Measurements from ENCODE around the gene SAV1. TPM values are rescaled to one million over a fixed set of nuclear protein-coding genes. Genes with fewer than 3 reads are reported as not detected.

The SAV1 gene
- polyA plus RNA-seq, 1 of the 3 experiments (the other 2 are of a cell fraction): 8.9 TPM

- ChIA-PET POLR2A (no interaction called here), CTCF (interaction anchor here (0.8 to 3.8 kb wide), 9 partner anchors 13 to 274 kb away, joined by 3 to 15 read pairs (median 4); partner anchors contain the start of gene ATL1)
- Histone ChIP-seq H3K36me3 (replicated peaks in 1 of 2; ENCODE audit: control insufficient read depth in 1 of 2, insufficient read depth in 2 of 2, low read length in 1 of 2) (peaks cover 0 to 22% of the 10 kb centered on the region in 2 experiments), H3K27me3 (ENCODE audit: insufficient read depth) (no peaks in the 10 kb centered on the region), H3K9me3 (no peaks in the 10 kb centered on the region), H3K9me2 (no peaks in the 10 kb centered on the region), H4K20me1 (ENCODE audit: insufficient read depth) (no peaks in the 10 kb centered on the region), H3K9ac (no peak overlapping the region), H3K27ac (ENCODE audit: low read depth in 2 of 2, low read length in 1 of 2) (no peak overlapping the region), H3K4me1 (ENCODE audit: control insufficient read depth in 1 of 2, insufficient read depth in 2 of 2, low read depth in 1 of 2, low read length in 1 of 2) (peaks cover 0 to 11% of the 10 kb centered on the region in 2 experiments; a peak in 2 of 4 replicates), H3K4me2 (no peak overlapping the region), H3K4me3 (ENCODE audit: low read depth in 2 of 2, low read length in 1 of 2) (no peak overlapping the region), H3F3A (replicated peaks; ENCODE audit: insufficient read depth) (peaks cover 9% of the 10 kb centered on the region), H2AFZ (ENCODE audit: low read depth) (no peak overlapping the region), H3K79me2 (ENCODE audit: insufficient read depth) (no peaks in the 10 kb centered on the region)
- DNase-seq: no peak
- 91% methylated on average over 2 of the region's 2 CpGs for WGBS (ENCODE audit: low lambda C conversion rate)
- TF ChIP-seq RXRA (IDR thresholded peaks at IDR 0.05; ENCODE audit: borderline replicate concordance, low read depth): no peak
- no peak for TF ChIP-seq TAF1 (IDR thresholded peaks at IDR 0.05; ENCODE audit: borderline replicate concordance, low read depth, low read length)
- TF ChIP-seq SMC3 (IDR thresholded peaks at IDR 0.05; ENCODE audit: low read depth, low read length): no peak
- TF ChIP-seq RCOR1 (IDR thresholded peaks at IDR 0.05; ENCODE audit: low read length): no peak
These were observed 51.8 kb downstream of the SAV1 start for GRCh38 chr14:50616275-50616674.

GRCh38 chr14:50615552-50615951 is 52.6 kb downstream of the SAV1 start:
- no peaks in the 10 kb centered on the region for H3K9me3 ChIP-seq
- H3F3A ChIP-seq (replicated peaks; ENCODE audit: insufficient read depth): peaks cover 1% of the 10 kb centered on the region
- H3K4me2 ChIP-seq: no peak overlapping the region
- no peak overlapping the region for H3K9ac ChIP-seq
- no peaks in the 10 kb centered on the region for H4K20me1 ChIP-seq (ENCODE audit: insufficient read depth)
- peaks cover 0 to 8% of the 10 kb centered on the region in 2 experiments; a peak in 2 of 4 replicates for H3K4me1 ChIP-seq (ENCODE audit: control insufficient read depth in 1 of 2, insufficient read depth in 2 of 2, low read depth in 1 of 2, low read length in 1 of 2)
- H2AFZ ChIP-seq (ENCODE audit: low read depth): no peak overlapping the region
- H3K27ac ChIP-seq (ENCODE audit: low read depth in 2 of 2, low read length in 1 of 2): no peak overlapping the region
- no peaks in the 10 kb centered on the region for H3K79me2 ChIP-seq (ENCODE audit: insufficient read depth)
- no peak for DNase-seq
- no peaks in the 10 kb centered on the region for H3K27me3 ChIP-seq (ENCODE audit: insufficient read depth)
- no peaks in the 10 kb centered on the region for H3K9me2 ChIP-seq
- H3K36me3 ChIP-seq (replicated peaks in 1 of 2; ENCODE audit: control insufficient read depth in 1 of 2, insufficient read depth in 2 of 2, low read length in 1 of 2): peaks cover 0 to 22% of the 10 kb centered on the region in 2 experiments
- no peak overlapping the region for H3K4me3 ChIP-seq (ENCODE audit: low read depth in 2 of 2, low read length in 1 of 2)
- WGBS (ENCODE audit: low lambda C conversion rate): 100% methylated on average over 2 of the region's 2 CpGs
- POLR2A ChIA-PET: no interaction called here
- CTCF ChIA-PET: interaction anchor here (0.8 to 3.8 kb wide), 7 partner anchors 10 to 273 kb away, joined by 3 to 15 read pairs (median 4); no protein-coding TSS in a partner anchor
- TF ChIP-seq REST (IDR thresholded peaks at IDR 0.05; ENCODE audit: low read depth, low read length): no peak
- no peak for TF ChIP-seq NFIC (IDR thresholded peaks at IDR 0.05; ENCODE audit: borderline replicate concordance)
- no peak for TF ChIP-seq TAF1 (IDR thresholded peaks at IDR 0.05; ENCODE audit: borderline replicate concordance, low read depth, low read length)
- TF ChIP-seq PBX3 (IDR thresholded peaks at IDR 0.05): no peak
- no peak for TF ChIP-seq RAD21 (IDR thresholded peaks at IDR 0.05; ENCODE audit: low read length)
- no peak for TF ChIP-seq SMC3 (IDR thresholded peaks at IDR 0.05; ENCODE audit: low read depth, low read length)
- TF ChIP-seq USF2 (IDR thresholded peaks at IDR 0.05; ENCODE audit: borderline replicate concordance, low read depth, low read length): no peak
- no peak for TF ChIP-seq MAX (IDR thresholded peaks at IDR 0.05; ENCODE audit: low read depth)
- TF ChIP-seq TCF12 (IDR thresholded peaks at IDR 0.05): no peak
- no peak for TF ChIP-seq CTCF (IDR thresholded peaks at IDR 0.05)
- TF ChIP-seq RFX5 (IDR thresholded peaks at IDR 0.05; ENCODE audit: low read length): no peak
- TF ChIP-seq USF1 (IDR thresholded peaks at IDR 0.05; ENCODE audit: borderline replicate concordance, low read depth): no peak

Data from SK-N-SH (cell line).